ENCODE results near the gene THBS1.

THBS1 gene

DNA sequence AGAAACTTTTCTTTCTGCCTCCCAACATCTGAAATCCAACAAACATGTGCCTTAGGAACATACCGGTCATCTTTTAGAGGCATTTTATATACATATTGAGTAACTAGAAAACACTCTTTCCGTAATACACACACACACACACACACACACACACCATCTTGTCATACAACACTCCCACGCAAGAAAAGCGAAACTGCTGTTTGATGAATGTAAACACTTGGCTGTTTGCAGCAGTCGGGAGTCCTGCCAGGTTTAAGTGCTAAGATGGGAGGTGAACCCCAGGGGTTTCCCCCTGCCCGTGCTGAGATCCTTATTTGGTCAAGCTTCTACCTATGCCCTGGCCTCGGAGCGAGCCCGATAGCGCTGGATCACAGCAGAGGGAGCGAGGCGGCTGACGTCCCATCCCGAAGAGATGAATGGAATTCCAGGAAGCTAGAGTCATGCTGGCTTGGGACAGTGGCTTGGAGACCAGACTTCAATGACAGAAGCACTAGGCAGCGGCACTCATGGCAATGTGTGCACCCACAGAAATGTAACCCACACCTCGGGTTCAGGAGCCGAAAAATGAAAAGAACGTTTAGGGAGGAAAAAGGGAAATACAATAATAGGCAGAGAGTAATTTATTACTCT is 1.3 kb upstream of the THBS1 start:
- TF ChIP-seq, protein P1, sequence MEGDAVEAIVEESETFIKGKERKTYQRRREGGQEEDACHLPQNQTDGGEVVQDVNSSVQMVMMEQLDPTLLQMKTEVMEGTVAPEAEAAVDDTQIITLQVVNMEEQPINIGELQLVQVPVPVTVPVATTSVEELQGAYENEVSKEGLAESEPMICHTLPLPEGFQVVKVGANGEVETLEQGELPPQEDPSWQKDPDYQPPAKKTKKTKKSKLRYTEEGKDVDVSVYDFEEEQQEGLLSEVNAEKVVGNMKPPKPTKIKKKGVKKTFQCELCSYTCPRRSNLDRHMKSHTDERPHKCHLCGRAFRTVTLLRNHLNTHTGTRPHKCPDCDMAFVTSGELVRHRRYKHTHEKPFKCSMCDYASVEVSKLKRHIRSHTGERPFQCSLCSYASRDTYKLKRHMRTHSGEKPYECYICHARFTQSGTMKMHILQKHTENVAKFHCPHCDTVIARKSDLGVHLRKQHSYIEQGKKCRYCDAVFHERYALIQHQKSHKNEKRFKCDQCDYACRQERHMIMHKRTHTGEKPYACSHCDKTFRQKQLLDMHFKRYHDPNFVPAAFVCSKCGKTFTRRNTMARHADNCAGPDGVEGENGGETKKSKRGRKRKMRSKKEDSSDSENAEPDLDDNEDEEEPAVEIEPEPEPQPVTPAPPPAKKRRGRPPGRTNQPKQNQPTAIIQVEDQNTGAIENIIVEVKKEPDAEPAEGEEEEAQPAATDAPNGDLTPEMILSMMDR (IDR thresholded peaks at IDR 0.05; ENCODE audit: low read length): no peak
- no peak for TF ChIP-seq EZH2phosphoT487 (IDR thresholded peaks at IDR 0.05; ENCODE audit: low read length)
- TF ChIP-seq EZH2 (optimal IDR thresholded peaks at IDR 0.05; ENCODE audit: low read depth, low read length): no peak
- H3K79me2 ChIP-seq (ENCODE audit: low read length): no peaks in the 10 kb centered on the region
- H3K9ac ChIP-seq (ENCODE audit: low read length): no peak overlapping the region
- no peaks in the 10 kb centered on the region for H3K36me3 ChIP-seq (replicated peaks; ENCODE audit: insufficient read depth, low read length)
- no peaks in the 10 kb centered on the region for H3F3A ChIP-seq (ENCODE audit: insufficient read depth, low read length)
- H3K4me1 ChIP-seq (ENCODE audit: low read length): no peaks in the 10 kb centered on the region
- no peak overlapping the region for H3K27ac ChIP-seq (ENCODE audit: low read length)
- no peak for DNase-seq
- H2AFZ ChIP-seq (ENCODE audit: low read length): no peak overlapping the region
- no peaks in the 10 kb centered on the region for H3K9me2 ChIP-seq (replicated peaks; ENCODE audit: insufficient read depth, low read length)
- H3K4me2 ChIP-seq (ENCODE audit: low read depth, low read length): peak overlapping the region; percentile 40; the same call in 1 of the 2 replicates
- no peaks in the 10 kb centered on the region for H4K20me1 ChIP-seq (ENCODE audit: insufficient read depth, low read length)
- H3K27me3 ChIP-seq (replicated peaks; ENCODE audit: insufficient read depth, low read length): peaks cover 8% of the 10 kb centered on the region; the same call in 1 of the 2 replicates
- H3K9me3 ChIP-seq (replicated peaks; ENCODE audit: insufficient read depth, low read length): no peaks in the 10 kb centered on the region
- H3K4me3 ChIP-seq (ENCODE audit: low read length): no peak overlapping the region

DNA sequence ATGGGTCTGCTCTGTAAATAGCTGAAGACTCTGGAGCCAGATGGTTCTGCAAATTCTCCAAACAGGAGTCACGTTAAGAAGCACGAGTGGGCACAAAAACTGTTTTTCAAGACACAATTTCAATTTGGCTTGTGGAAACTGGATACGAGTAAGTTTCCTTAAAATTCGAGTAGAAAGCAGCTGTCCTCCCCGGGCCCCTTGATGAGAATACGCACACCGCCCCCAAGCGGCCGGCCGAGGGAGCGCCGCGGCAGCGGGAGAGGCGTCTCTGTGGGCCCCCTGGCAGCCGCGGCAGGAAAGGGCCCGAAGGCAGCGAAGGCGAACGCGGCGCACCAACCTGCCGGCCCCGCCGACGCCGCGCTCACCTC is 778 bp upstream of the THBS1 start:
- no peaks in the 10 kb centered on the region for H3K9me3 ChIP-seq (replicated peaks; ENCODE audit: insufficient read depth, low read length)
- TF ChIP-seq, protein P1 (IDR thresholded peaks at IDR 0.05; ENCODE audit: low read length): peak; percentile 97
- TF ChIP-seq EZH2phosphoT487 (IDR thresholded peaks at IDR 0.05; ENCODE audit: low read length): no peak
- TF ChIP-seq EZH2 (optimal IDR thresholded peaks at IDR 0.05; ENCODE audit: low read depth, low read length): no peak
- no peaks in the 10 kb centered on the region for H3K36me3 ChIP-seq (replicated peaks; ENCODE audit: insufficient read depth, low read length)
- no peaks in the 10 kb centered on the region for H3K79me2 ChIP-seq (ENCODE audit: low read length)
- peak overlapping the region; percentile 32; the same call in 1 of the 2 replicates for H3K9ac ChIP-seq (ENCODE audit: low read length)
- H3K9me2 ChIP-seq (replicated peaks; ENCODE audit: insufficient read depth, low read length): no peaks in the 10 kb centered on the region
- peak overlapping the region; percentile 64 for H3K4me3 ChIP-seq (ENCODE audit: low read length)
- peaks cover 8% of the 10 kb centered on the region; the same call in 1 of the 2 replicates for H3K27me3 ChIP-seq (replicated peaks; ENCODE audit: insufficient read depth, low read length)
- no peaks in the 10 kb centered on the region for H4K20me1 ChIP-seq (ENCODE audit: insufficient read depth, low read length)
- H3F3A ChIP-seq (ENCODE audit: insufficient read depth, low read length): no peaks in the 10 kb centered on the region
- H3K4me2 ChIP-seq (ENCODE audit: low read depth, low read length): peak overlapping the region; percentile 75
- no peak overlapping the region for H3K27ac ChIP-seq (ENCODE audit: low read length)
- DNase-seq: peak; percentile 85
- no peaks in the 10 kb centered on the region for H3K4me1 ChIP-seq (ENCODE audit: low read length)
- H2AFZ ChIP-seq (ENCODE audit: low read length): peak overlapping the region; percentile 79

DNA sequence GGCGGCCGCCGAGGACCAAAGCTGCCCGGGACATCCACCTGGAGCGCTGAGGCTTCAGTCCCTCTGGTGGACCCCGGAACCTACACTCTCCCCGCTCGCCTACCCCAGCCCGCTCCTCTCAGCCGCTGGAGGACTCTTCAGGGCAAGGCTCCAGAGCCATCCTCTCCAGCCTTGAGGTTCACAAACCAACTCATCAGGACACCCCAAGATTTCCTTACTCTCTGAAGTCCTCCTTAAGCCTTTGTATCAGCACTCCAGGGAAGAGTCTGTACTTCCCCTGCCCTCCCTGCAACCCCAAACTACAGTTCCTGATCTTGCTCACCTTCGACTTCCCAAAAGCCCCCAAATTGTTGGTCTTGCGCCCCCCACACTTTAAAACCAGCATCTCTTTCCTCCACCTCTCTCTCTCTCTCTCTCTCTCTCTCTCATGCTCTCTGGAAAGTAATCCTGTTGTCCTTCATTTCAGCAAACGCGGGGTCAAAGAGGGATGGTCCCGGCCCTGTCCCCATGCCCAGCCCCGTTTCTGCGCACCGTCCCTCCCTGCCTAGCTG is 438 bp downstream of the THBS1 start:
- no peak overlapping the region for H3K9ac ChIP-seq (ENCODE audit: low read length)
- no peaks in the 10 kb centered on the region for H4K20me1 ChIP-seq (ENCODE audit: insufficient read depth, low read length)
- no peaks in the 10 kb centered on the region for H3K9me3 ChIP-seq (replicated peaks; ENCODE audit: insufficient read depth, low read length)
- H3K4me1 ChIP-seq (ENCODE audit: low read length): no peaks in the 10 kb centered on the region
- peak overlapping the region; percentile 79 for H2AFZ ChIP-seq (ENCODE audit: low read length)
- TF ChIP-seq EZH2phosphoT487 (IDR thresholded peaks at IDR 0.05; ENCODE audit: low read length): no peak
- TF ChIP-seq EZH2 (optimal IDR thresholded peaks at IDR 0.05; ENCODE audit: low read depth, low read length): no peak
- TF ChIP-seq, protein P1 (IDR thresholded peaks at IDR 0.05; ENCODE audit: low read length): no peak
- no peaks in the 10 kb centered on the region for H3K9me2 ChIP-seq (replicated peaks; ENCODE audit: insufficient read depth, low read length)
- peak overlapping the region; percentile 75 for H3K4me2 ChIP-seq (ENCODE audit: low read depth, low read length)
- DNase-seq: no peak
- H3K27me3 ChIP-seq (replicated peaks; ENCODE audit: insufficient read depth, low read length): peaks cover 8% of the 10 kb centered on the region; the same call in 1 of the 2 replicates
- no peaks in the 10 kb centered on the region for H3F3A ChIP-seq (ENCODE audit: insufficient read depth, low read length)
- no peaks in the 10 kb centered on the region for H3K36me3 ChIP-seq (replicated peaks; ENCODE audit: insufficient read depth, low read length)
- no peak overlapping the region for H3K27ac ChIP-seq (ENCODE audit: low read length)
- peak overlapping the region; percentile 64 for H3K4me3 ChIP-seq (ENCODE audit: low read length)
- no peaks in the 10 kb centered on the region for H3K79me2 ChIP-seq (ENCODE audit: low read length)

All from MM.1S (cell line).